ENCODE data around the gene PAXIP1.

The PAXIP1 gene

DNA sequence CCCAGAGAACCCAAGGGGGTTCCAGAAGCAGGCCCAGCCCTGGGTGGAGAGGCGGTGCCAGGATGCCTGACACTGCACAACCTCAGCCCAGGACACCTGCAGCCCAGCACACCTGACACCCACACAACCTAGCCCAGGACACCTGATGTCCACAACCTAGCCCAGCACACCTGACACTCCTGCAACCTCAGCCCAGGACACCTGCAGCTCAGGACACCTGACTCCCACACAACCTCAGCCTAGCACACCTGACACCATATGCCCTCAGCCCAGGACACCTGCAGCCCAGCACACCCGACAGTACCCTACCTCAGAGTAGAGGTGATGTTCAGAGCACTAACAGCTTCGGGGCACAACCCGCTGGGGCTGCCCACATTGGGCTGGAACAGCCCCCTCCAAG is 87.3 kb downstream of the PAXIP1 start:
- TF ChIP-seq, protein P1, sequence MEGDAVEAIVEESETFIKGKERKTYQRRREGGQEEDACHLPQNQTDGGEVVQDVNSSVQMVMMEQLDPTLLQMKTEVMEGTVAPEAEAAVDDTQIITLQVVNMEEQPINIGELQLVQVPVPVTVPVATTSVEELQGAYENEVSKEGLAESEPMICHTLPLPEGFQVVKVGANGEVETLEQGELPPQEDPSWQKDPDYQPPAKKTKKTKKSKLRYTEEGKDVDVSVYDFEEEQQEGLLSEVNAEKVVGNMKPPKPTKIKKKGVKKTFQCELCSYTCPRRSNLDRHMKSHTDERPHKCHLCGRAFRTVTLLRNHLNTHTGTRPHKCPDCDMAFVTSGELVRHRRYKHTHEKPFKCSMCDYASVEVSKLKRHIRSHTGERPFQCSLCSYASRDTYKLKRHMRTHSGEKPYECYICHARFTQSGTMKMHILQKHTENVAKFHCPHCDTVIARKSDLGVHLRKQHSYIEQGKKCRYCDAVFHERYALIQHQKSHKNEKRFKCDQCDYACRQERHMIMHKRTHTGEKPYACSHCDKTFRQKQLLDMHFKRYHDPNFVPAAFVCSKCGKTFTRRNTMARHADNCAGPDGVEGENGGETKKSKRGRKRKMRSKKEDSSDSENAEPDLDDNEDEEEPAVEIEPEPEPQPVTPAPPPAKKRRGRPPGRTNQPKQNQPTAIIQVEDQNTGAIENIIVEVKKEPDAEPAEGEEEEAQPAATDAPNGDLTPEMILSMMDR (IDR thresholded peaks at IDR 0.05), result no peak
- no peak for TF ChIP-seq ZFX (IDR thresholded peaks at IDR 0.05; ENCODE audit: borderline replicate concordance)
- no peak overlapping the region for H3K27ac ChIP-seq

DNA sequence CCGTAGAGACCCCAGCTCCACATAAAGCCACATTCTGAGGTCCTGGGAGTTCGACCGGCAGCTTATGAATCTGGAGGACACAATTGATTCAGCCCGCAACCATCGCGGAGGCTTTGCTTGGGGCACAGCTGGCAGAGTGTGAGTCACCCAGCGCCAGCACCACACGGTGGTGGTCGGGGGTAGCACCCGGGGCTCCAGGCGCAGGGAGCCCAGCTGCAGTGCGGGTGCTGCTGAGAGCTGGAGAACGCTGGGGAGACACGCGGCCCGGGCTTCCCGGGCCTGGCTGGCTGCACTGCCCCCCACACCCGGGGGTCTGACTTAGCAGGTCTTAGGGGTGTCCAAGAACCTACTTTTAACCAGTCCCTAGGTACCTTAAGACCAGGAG is 87.9 kb downstream of the PAXIP1 start:
- H3K27ac ChIP-seq, result no peak overlapping the region
- TF ChIP-seq, protein P1 (IDR thresholded peaks at IDR 0.05), result no peak
- TF ChIP-seq ZFX (IDR thresholded peaks at IDR 0.05; ENCODE audit: borderline replicate concordance), result no peak

DNA sequence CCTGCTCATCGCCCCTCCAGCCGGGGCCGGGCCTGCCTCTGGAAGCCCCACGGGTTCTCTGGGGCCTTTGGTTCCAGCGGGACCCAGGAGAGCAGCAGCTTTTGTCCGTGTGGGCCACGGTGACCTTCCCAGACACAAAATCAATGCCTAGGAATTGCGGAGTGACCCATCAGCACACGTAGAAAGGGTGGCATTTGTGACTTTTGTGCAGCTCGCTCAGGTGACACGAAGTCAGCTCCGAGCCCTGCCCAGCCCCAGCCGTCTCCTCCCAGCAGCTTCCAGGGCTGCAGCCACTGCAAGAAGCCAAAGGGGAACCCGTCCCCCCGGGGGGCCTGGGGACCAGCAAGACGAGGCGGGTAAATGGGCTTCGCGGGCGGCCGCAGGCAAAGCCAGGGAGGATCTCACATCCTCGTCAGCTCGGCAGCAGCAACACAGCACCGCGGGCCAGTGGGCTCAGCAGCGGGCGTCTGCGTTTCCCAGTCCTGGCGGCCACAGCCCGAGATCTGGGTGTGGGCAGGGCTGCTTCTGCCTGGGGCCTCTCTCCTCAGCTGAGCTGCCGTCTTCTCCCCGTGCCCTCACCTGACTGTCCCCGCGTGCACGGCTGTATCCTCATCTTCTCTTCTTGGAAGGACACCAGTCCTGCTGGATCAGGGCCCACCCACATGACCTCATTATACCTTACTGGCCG is 88.5 kb downstream of the PAXIP1 start:
- no peak overlapping the region for H3K27ac ChIP-seq
- TF ChIP-seq, protein P1 (IDR thresholded peaks at IDR 0.05), result no peak
- no peak for TF ChIP-seq ZFX (IDR thresholded peaks at IDR 0.05; ENCODE audit: borderline replicate concordance)

DNA sequence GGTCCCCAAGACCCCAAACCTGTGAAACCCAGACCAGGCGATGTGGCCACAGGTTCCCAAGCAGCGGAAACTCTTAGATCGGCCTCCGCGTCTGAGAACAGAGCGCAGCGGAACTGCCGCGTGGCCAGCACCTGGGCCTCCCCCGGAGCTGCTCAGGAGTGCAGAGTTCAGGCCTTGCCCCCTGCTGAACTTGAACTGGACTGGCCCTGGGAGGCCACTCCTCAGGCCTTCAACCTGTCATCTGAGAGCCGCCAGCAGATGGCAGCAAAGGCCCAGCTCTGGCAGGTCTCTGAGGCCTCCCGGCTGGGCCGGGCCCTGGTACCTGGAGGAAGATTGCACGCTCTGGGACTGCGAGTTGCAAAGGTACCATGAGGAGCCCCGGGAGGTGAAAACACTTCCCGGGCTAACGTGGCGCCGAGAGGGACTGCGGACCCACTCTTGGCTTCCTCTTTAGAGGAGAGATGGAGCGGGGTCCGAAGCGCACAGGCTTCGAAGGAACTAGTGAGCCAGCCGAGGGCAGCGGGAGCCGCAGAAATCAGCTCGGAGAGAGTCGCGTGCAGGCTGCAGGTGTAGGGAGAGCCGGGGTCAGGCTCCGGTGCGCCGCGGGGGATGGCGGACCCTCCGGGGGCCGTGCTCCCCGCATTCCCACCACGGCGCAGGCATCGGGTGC is 89.2 kb downstream of the PAXIP1 start:
- TF ChIP-seq ZFX (IDR thresholded peaks at IDR 0.05; ENCODE audit: borderline replicate concordance), result no peak
- TF ChIP-seq, protein P1 (IDR thresholded peaks at IDR 0.05), result peak; percentile 98

DNA sequence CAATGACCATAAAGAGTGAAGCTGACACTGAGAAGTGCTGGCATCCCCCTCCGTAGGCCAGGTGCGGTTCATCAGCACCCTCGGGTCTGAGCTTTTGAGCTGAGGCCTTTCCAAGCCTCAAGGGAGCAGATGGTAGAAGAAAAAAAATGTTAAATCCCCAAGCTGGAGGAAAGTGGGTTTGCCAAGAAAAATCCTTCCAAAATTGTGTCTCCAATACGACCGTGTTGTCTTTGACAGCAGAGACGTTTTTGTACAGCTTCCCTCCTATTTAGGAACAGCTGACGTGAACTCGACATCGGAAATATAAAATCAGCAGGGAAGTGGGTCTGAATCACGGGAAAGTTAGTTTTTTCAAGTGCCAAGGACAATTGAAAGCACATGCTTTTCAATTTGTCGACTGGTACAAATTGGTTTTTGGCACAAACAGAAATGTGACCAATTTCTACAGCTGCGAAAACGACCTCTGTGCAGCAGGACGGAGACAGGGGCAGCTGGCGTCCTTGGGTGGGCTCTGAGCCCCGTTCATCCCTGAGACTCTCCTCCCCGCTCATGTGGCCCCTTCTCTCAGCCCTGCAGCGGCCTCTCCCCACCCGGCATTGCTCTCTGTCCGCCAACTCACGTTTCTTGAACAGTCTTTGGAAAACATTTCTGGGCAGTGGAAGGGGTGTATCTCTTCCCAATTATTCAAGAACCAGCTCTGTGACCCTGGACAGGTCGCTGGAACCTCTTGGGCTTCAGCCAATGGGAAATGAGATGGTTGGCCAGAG is 89.9 kb downstream of the PAXIP1 start:
- TF ChIP-seq ZFX (IDR thresholded peaks at IDR 0.05; ENCODE audit: borderline replicate concordance), result no peak
- TF ChIP-seq, protein P1 (IDR thresholded peaks at IDR 0.05), result no peak
- H3K27ac ChIP-seq, result no peak overlapping the region

More for the DNA sequence above, 89.2 kb downstream of the PAXIP1 start:
- no peak overlapping the region for H3K27ac ChIP-seq

DNA sequence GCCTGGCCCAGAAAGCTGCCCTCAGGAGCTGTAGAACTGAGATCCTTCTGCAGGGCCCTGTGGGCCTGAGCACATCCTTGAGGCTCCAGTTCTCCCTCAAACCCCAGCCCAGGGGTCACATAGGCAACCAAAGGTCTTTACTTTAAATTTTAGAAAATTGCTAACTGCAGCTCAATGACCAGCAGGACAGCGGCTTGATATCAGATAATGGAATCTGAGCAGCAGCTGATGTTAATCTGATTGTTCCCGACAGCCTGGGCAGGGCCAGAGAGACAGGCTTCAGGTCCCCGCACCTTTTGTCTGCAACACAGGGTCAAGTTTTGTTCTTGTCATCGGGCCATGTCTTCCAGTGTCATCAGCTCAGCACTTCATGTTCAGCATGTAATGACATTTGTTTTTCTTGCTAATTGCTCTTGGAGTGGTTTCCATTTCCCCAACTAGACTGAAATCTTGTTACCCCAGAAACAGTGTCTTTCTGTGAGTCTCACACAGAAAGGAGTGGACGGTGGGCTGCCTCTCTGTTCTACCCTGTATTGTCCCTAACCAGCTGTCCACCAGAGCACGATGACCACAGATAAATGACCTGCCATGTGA is 91.0 kb downstream of the PAXIP1 start:
- TF ChIP-seq, protein P1 (IDR thresholded peaks at IDR 0.05), result no peak
- TF ChIP-seq ZFX (IDR thresholded peaks at IDR 0.05; ENCODE audit: borderline replicate concordance), result no peak
- no peak overlapping the region for H3K27ac ChIP-seq
